Ishikawa (cell line): ENCODE results near the gene RFTN1.

Source experiments
- CEBPB ChIP-seq: IDR thresholded peaks from 2 replicates; pipeline ENCODE4 v1.6.1; 2012
- CREB1 ChIP-seq: IDR thresholded peaks from 2 replicates; pipeline ENCODE4 v1.6.1; 2012; ENCODE audit warnings: low read depth
- EGR1 ChIP-seq: IDR thresholded peaks from 2 replicates; pipeline ENCODE4 v1.6.1; 2012
- EP300 ChIP-seq: IDR thresholded peaks from 2 replicates; pipeline ENCODE4 v1.6.1; 2012; ENCODE audit warnings: borderline replicate concordance
- FOXM1 ChIP-seq: IDR thresholded peaks from 2 replicates; pipeline ENCODE4 v1.6.1; 2012; ENCODE audit warnings: low read depth, borderline replicate concordance
- NFIC ChIP-seq: IDR thresholded peaks from 2 replicates; pipeline ENCODE4 v1.6.1; 2012
- RAD21 ChIP-seq: IDR thresholded peaks from 2 replicates; pipeline ENCODE4 v1.6.1; 2012; ENCODE audit warnings: low read depth
- TAF1 ChIP-seq: IDR thresholded peaks from 2 replicates; pipeline ENCODE4 v1.6.1; 2012; ENCODE audit warnings: low read depth, mild to moderate bottlenecking
- TCF12 ChIP-seq: IDR thresholded peaks from 2 replicates; pipeline ENCODE4 v1.6.1; 2012; ENCODE audit warnings: low read depth
- TEAD4 ChIP-seq: IDR thresholded peaks from 2 replicates; pipeline ENCODE4 v1.6.1; 2012
- USF1 ChIP-seq: IDR thresholded peaks from 2 replicates; pipeline ENCODE4 v1.6.1; 2012
- YY1 ChIP-seq: IDR thresholded peaks from 2 replicates; pipeline ENCODE4 v1.6.1; 2012; ENCODE audit warnings: low read depth
- ZBTB7A ChIP-seq: IDR thresholded peaks from 2 replicates; pipeline ENCODE4 v1.6.1; 2012; ENCODE audit warnings: low read depth
- TF ChIP-seq, protein P1 (sequence below): IDR thresholded peaks from 2 replicates; pipeline ENCODE4 v1.6.1; 2012; ENCODE audit warnings: low read depth, mild to moderate bottlenecking
- TF ChIP-seq, protein P2 (sequence below): IDR thresholded peaks from 2 replicates; pipeline ENCODE4 v1.6.1; 2012

RFTN1 gene

DNA sequence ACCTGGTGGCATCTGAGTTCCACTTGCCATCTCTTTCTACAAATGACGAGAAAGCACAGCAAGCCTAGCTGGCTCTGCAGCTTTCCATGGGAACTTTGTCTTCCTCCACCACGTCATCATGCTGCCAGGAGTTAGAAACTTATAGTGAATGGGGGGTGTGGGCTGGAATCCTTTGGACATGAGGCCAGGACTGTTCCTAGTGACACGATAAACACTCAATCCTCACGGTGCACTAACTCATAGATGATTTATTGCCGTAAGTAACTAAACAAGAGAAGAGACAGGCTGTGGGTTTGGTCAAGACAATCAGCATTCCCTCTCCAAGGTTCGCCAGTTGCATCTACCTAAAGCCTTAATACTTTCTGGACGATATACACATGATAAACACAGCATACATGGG lies 197.9 kb downstream of the RFTN1 start:
- no peak for TF ChIP-seq CEBPB
- TF ChIP-seq TCF12, result no peak
- TF ChIP-seq USF1, result no peak
- TF ChIP-seq, protein P1, sequence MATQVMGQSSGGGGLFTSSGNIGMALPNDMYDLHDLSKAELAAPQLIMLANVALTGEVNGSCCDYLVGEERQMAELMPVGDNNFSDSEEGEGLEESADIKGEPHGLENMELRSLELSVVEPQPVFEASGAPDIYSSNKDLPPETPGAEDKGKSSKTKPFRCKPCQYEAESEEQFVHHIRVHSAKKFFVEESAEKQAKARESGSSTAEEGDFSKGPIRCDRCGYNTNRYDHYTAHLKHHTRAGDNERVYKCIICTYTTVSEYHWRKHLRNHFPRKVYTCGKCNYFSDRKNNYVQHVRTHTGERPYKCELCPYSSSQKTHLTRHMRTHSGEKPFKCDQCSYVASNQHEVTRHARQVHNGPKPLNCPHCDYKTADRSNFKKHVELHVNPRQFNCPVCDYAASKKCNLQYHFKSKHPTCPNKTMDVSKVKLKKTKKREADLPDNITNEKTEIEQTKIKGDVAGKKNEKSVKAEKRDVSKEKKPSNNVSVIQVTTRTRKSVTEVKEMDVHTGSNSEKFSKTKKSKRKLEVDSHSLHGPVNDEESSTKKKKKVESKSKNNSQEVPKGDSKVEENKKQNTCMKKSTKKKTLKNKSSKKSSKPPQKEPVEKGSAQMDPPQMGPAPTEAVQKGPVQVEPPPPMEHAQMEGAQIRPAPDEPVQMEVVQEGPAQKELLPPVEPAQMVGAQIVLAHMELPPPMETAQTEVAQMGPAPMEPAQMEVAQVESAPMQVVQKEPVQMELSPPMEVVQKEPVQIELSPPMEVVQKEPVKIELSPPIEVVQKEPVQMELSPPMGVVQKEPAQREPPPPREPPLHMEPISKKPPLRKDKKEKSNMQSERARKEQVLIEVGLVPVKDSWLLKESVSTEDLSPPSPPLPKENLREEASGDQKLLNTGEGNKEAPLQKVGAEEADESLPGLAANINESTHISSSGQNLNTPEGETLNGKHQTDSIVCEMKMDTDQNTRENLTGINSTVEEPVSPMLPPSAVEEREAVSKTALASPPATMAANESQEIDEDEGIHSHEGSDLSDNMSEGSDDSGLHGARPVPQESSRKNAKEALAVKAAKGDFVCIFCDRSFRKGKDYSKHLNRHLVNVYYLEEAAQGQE, result no peak
- TF ChIP-seq EP300, result no peak
- no peak for TF ChIP-seq FOXM1
- TF ChIP-seq NFIC, result no peak

DNA sequence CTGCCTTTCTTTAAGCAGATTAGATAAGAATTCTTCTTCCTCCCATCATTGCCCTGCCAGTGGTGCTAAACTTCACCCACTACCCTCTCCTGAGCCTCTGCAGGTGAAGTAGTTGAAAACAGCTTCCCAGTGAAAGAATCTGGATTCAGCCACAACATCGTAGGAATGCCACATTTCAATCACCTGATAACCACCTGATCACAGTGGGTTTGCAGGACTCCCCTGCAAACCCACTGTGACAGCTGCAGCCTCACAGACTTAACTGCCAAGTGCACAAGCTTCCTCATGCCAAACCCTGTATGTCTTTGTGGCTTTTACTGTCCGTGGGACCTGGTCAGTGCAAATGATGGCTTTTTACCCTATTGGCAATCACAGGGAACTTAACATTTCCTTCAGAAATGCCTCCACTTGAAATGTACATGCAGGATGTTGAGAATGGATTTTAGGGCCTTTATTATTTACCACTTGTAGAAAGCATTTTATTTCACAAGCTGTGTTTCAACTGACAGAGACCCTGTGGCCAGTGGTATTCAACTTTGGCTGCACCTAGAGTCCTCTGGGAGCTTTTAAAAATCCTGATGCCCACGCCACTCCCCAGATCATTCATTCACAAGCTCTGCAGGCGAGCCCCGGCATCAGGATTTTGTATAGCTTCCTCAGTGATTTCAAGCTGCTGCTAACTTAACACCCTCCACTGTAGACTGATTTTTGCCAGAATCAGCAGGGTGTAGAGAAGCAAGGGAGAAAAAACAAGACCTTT lies 199.4 kb downstream of the RFTN1 start:
- TF ChIP-seq YY1 (no peak), RAD21 (no peak), CEBPB (no peak), ZBTB7A (no peak), CREB1 (no peak), EGR1 (no peak), EP300 (no peak), TCF12 (no peak), FOXM1 (no peak), USF1 (no peak), TEAD4 (no peak), NFIC (no peak), TAF1 (no peak)
- TF ChIP-seq, protein P2, sequence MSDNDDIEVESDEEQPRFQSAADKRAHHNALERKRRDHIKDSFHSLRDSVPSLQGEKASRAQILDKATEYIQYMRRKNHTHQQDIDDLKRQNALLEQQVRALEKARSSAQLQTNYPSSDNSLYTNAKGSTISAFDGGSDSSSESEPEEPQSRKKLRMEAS, result no peak
- TF ChIP-seq, protein P1, result no peak

DNA sequence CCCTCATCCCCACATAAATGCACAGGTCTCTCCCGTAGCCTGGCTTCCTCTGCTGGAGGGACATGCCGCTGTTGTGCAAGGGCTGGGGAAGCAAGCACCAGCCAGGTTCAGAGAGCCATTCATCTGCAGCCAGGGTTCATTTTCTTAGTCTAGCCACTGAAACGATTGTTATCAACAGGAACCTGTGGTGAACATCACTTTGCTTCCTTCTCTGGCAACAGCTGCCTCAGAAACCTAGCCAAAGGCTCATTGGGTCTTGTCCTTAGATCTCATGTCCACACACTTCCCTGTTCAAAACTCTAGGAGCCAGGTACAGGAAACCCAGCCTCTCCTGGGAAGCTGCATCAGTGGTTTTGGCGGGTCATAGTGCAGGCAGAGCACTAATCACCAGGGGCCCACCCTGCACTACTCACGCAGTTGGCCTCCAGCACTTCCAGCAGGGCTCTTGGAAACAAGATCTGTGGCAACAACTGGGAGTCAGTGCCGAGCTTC lies 201.5 kb downstream of the RFTN1 start:
- TF ChIP-seq, protein P1, result no peak

DNA sequence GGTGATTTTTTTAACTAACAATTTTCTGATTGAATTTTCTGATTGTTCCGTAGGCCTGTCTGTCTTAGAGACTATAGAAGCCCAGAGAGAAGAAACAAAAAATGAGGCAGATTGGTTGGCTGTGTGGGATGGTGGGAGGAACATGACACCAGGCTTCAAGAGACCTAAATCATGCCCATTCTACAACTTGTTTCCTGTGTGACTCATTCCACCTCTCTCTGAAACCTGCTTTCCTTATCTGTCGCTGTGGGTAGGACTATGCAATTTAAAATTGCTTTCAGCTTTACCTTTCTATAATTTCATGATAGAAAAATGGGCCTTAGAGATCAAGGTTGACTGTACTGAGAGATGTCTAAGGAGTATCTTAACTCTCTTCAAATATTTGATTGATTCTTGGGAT lies 203.9 kb downstream of the RFTN1 start:
- TF ChIP-seq TCF12, result no peak
- TF ChIP-seq, protein P2, result no peak
- TF ChIP-seq, protein P1, result no peak
- TF ChIP-seq FOXM1, result no peak
- TF ChIP-seq TAF1, result no peak
- TF ChIP-seq CEBPB, result no peak
- no peak for TF ChIP-seq NFIC
- no peak for TF ChIP-seq YY1
- TF ChIP-seq RAD21, result no peak
- TF ChIP-seq EP300, result no peak
- no peak for TF ChIP-seq TEAD4
- no peak for TF ChIP-seq ZBTB7A
- TF ChIP-seq EGR1, result no peak
- no peak for TF ChIP-seq CREB1
- no peak for TF ChIP-seq USF1
